Tibial nerve (tissue), 4 donors: ENCODE results near the gene ISL2. TPM values are rescaled to one million over a fixed set of nuclear protein-coding genes. Genes with fewer than 3 reads are reported as not detected.
A peak's percentile ranks its signal among the peaks of the same experiment; 100 is the strongest.

ENCODE experiments used
- DNase-seq, 2 donors: peaks; one replicate each; pipeline ENCODE4 v3.0.0-alpha.2; 2019; ENCODE audit warnings: low spot score in 2 of 2
- H3K27ac ChIP-seq, 4 donors: fragments of 200-600 bp; sonication (generic) in 3 of 4; one replicate each; pipeline ENCODE4 v1.5.1; 2017 to 2019; ENCODE audit warnings: mild to moderate bottlenecking in 1 of 4
- H3K27me3 ChIP-seq, 2 donors: fragments of 200-600 bp; sonication (generic) in 1 of 2; one replicate each; pipeline versions ENCODE4 v1.5.1 to v1.6.0; 2017 to 2019
- H3K36me3 ChIP-seq, 3 donors: fragments of 200-600 bp; sonication (generic); one replicate each; pipeline ENCODE4 v1.5.1; 2018 to 2019
- H3K4me1 ChIP-seq, 4 donors: fragments of 200-600 bp; sonication (generic) in 3 of 4; one replicate each; pipeline ENCODE4 v1.5.1; 2017 to 2019
- H3K4me3 ChIP-seq, 4 donors: fragments of 200-600 bp; sonication (generic) in 3 of 4; one replicate each; pipeline ENCODE4 v1.5.1; 2017 to 2019; ENCODE audit warnings: mild to moderate bottlenecking in 1 of 4, moderate library complexity in 1 of 4
- H3K9me3 ChIP-seq, 4 donors: fragments of 200-600 bp; sonication (generic) in 3 of 4; one replicate each; pipeline ENCODE4 v1.5.1; 2017 to 2019
- EP300 ChIP-seq, 2 donors: sonication (generic); formaldehyde crosslinking; IDR thresholded peaks; one replicate each; pipeline ENCODE4 v1.6.1; 2017; ENCODE audit warnings: antibody characterized with exemption in 2 of 2, mild to moderate bottlenecking in 1 of 2
- POLR2A ChIP-seq, 2 donors: fragments of 450-650 bp; IDR thresholded peaks; one replicate each; pipeline ENCODE4 v1.6.1; 2017; ENCODE audit warnings: antibody characterized with exemption in 2 of 2, mild to moderate bottlenecking in 2 of 2, moderate library complexity in 2 of 2
- WGBS, 2 donors: methylation state at CpG; one replicate each; pipeline ENCODE4 v1.1.5; 2018; 5-methylcytosine and 5-hydroxymethylcytosine counted together
- total RNA-seq, 4 donors: library from RNA; depleted of rRNA; stranded (reverse); fragments of >200 nt; gene quantifications; one replicate each; pipeline ENCODE4 v1.1.0, GENCODE V29; 2016
- TF ChIP-seq, protein P1 (sequence below), 5 experiments: fragments of 200-600 bp in 3 of 5; fragments of 450-650 bp in 2 of 5; sonication (generic) in 3 of 5; IDR thresholded peaks; one replicate each; pipeline ENCODE4 v1.5.1; 2016 to 2019; ENCODE audit warnings: antibody characterized with exemption in 5 of 5, mild to moderate bottlenecking in 3 of 5, moderate library complexity in 2 of 5

ISL2 gene
- total RNA-seq, 4 donors from 2014 or later, result not detected

DNA sequence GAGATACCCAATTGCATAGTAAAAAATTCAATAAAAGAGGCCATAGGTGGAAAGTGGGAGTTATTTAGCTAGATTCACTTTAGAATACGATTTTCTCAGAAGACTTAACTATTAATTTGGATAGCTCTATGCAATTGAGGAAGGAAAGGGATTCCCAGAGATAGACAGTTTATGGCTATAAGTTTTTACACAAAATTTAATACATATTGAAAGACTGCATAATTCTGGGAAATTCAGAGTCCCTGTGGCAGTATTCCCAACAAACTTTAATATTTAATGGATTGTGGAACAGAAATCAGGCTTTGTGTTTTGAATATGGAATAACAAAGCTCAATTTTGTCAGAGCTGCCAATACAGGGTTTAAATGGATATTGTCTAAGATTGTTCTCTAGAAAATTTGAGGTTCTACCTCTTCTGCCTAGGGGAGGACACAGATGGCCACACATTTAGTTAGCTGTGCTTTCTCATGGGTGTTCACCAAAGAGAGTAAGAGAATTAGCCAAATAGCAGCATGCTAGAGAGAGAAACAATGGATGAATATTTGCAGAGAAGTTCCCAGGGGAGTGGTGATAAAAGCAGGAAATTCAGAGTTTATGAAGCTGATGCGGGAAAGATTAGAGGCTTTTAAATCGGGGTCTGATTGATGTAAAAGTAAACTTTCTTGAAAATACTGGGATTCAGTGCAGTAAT lies 8.5 kb downstream of the ISL2 start:
- Histone ChIP-seq H3K4me3 (no peak overlapping the region), H3K27me3 (peaks cover 6 to 96% of the 10 kb centered on the region in 2 donors), H3K9me3 (no peaks in the 10 kb centered on the region), H3K4me1 (peaks cover 0 to 55% (median 45%) of the 10 kb centered on the region in 4 donors), H3K27ac (no peak overlapping the region), H3K36me3 (peaks cover 0 to 16% (median 0%) of the 10 kb centered on the region in 3 donors)
- no peak for DNase-seq
- 27 to 36% methylated on average over 3 of the region's 3 CpGs for WGBS, 2 donors
- TF ChIP-seq, protein P1, sequence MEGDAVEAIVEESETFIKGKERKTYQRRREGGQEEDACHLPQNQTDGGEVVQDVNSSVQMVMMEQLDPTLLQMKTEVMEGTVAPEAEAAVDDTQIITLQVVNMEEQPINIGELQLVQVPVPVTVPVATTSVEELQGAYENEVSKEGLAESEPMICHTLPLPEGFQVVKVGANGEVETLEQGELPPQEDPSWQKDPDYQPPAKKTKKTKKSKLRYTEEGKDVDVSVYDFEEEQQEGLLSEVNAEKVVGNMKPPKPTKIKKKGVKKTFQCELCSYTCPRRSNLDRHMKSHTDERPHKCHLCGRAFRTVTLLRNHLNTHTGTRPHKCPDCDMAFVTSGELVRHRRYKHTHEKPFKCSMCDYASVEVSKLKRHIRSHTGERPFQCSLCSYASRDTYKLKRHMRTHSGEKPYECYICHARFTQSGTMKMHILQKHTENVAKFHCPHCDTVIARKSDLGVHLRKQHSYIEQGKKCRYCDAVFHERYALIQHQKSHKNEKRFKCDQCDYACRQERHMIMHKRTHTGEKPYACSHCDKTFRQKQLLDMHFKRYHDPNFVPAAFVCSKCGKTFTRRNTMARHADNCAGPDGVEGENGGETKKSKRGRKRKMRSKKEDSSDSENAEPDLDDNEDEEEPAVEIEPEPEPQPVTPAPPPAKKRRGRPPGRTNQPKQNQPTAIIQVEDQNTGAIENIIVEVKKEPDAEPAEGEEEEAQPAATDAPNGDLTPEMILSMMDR (IDR thresholded peaks at IDR 0.05), result no peak
- no peak for TF ChIP-seq POLR2A (IDR thresholded peaks at IDR 0.05)
- TF ChIP-seq EP300 (IDR thresholded peaks at IDR 0.05), result no peak

DNA sequence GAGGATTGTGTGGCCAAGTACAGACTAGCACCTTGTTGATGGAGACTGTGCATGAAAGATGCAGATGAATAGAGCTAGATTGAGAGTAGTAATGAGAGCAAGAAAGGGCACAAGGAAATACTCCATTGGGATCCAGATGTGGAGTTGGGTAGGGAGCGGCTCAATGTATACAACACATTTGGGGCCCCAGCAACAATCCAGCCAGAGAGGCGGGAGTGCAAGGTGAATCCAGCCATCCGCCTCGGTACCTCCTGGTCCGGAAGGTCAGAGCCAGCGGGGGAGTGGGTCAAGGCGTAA lies 9.0 kb downstream of the ISL2 start:
- Histone ChIP-seq H3K4me1 (peaks cover 0 to 50% (median 40%) of the 10 kb centered on the region in 4 donors), H3K27me3 (peaks cover 6 to 91% of the 10 kb centered on the region in 2 donors), H3K9me3 (no peaks in the 10 kb centered on the region), H3K4me3 (no peak overlapping the region), H3K27ac (no peak overlapping the region), H3K36me3 (peaks cover 0 to 18% (median 0%) of the 10 kb centered on the region in 3 donors)
- WGBS, 2 donors, result 16 to 17% methylated on average over 7 of the region's 7 CpGs
- no peak for DNase-seq
- TF ChIP-seq, protein P1 (IDR thresholded peaks at IDR 0.05), result no peak
- TF ChIP-seq POLR2A (IDR thresholded peaks at IDR 0.05), result no peak
- TF ChIP-seq EP300 (IDR thresholded peaks at IDR 0.05), result no peak

DNA sequence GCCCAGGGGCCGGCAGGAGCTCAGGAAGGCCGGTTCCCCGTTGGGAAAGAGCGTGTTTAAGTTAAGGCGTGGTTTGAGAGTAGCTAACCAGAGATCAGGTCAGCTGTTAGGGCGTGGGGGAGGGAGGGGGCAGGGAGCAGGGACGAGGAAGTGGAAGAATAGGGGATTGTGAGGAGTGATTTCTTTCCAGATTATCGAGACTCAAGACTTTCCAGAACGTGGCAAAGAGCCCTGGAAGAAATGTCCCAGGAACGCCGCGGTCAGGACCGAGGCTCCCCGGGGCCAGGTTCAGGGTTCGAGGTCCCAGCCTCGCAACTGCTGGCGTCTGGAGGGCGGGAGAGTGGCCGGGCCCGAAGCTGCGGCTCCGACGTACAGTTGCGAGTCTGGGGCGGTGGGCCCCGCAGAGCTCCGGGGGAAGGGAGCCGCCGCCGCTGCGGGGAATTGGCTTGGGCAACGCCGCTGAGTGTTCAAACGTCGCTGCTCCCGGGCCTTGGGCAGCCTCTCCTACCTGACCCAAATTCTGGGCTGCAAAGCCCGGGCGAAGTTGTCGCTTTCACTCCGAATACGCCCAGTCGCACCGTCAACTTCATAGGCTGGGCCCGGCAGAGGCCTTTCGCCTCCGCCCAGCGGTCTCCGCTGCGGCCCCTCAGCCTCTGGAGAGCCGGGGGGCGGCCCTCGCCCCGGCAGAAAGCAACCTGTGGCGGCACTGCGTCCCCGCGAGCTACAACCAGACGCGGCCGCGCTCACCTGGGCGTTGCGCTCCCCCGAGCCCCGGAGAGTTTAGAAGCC lies 9.5 kb downstream of the ISL2 start:
- peak overlapping the region in 1 of 4 donors; percentile 38 for H3K27ac ChIP-seq
- peaks cover 6 to 86% of the 10 kb centered on the region in 2 donors for H3K27me3 ChIP-seq
- no peak for DNase-seq
- WGBS, 2 donors, result 5 to 9% methylated on average over 42 to 56 of the region's 65 CpGs
- H3K9me3 ChIP-seq, result no peaks in the 10 kb centered on the region
- TF ChIP-seq EP300 (IDR thresholded peaks at IDR 0.05) (no peak), POLR2A (IDR thresholded peaks at IDR 0.05) (no peak)
- TF ChIP-seq, protein P1 (IDR thresholded peaks at IDR 0.05), result no peak
- peaks cover 0 to 45% (median 34%) of the 10 kb centered on the region in 4 donors for H3K4me1 ChIP-seq
- H3K36me3 ChIP-seq, result peaks cover 0 to 22% (median 0%) of the 10 kb centered on the region in 3 donors
- peak overlapping the region; percentile 6 to 41 (median 24) for H3K4me3 ChIP-seq

DNA sequence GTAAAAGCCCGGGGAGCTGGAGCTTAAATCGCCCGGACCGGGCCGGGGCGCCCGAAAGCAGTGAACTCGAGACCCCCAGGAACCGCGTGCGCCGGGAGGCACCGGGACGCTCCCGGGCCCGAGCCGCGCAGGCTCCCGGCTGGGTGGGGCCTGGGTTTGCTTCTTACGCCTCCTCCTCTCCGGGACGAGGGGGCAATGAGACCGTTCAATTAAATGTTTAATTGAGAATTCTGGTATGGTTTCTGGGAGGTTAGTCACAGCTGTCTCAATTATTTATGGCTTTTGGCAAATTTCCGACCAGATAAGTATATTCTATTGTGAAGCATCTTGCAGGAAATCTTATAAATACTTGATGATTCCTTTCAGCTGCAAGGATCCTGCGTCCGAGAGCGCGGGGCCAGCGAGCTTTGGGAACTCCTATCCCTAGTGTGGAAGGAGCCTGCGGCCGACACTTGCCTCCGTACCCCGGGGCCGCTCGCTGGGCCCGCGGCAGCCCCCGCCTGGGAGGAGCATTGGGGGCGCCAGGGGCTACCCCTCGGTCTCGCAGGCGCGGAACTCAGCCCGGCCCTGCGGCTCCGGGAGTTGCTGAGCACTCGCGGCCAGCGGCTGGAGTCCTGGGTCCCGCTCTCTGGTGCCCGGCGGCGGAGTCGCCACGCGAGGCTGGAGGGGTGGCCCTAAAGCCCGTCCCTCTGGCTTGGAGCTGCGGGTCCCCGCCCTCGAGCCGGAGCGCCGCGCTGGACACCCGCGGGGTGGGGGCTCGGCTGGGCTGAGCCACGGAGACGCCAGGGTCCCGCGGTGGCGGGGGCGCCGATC lies 10.3 kb downstream of the ISL2 start:
- WGBS, 2 donors, result 4 to 7% methylated on average over 64 to 70 of the region's 74 CpGs
- Histone ChIP-seq H3K4me3 (peak overlapping the region in 3 of 4 donors; percentile 8 to 41 (median 39)), H3K4me1 (peaks cover 0 to 37% (median 27%) of the 10 kb centered on the region in 4 donors), H3K36me3 (peaks cover 0 to 22% (median 0%) of the 10 kb centered on the region in 3 donors), H3K27me3 (peaks cover 6 to 78% of the 10 kb centered on the region in 2 donors), H3K9me3 (no peaks in the 10 kb centered on the region), H3K27ac (peak overlapping the region in 1 of 4 donors; percentile 38)
- TF ChIP-seq EP300 (IDR thresholded peaks at IDR 0.05) (no peak), POLR2A (IDR thresholded peaks at IDR 0.05) (no peak)
- TF ChIP-seq, protein P1 (IDR thresholded peaks at IDR 0.05), result no peak
- DNase-seq, result no peak
